GM23338 (cell line): ENCODE data around the gene CNOT11. TPM values are rescaled to one million over a fixed set of nuclear protein-coding genes. Genes with fewer than 3 reads are reported as not detected.
"Not testable (repeated sequence)": the region's sequence is repeated elsewhere in the genome, so short reads cannot be mapped to it uniquely, and the experiment has no call there.

Experiments used
- ATAC-seq: fragments of 200-7000 bp; cut with Tn5 transposase; 3 replicates; pipeline ENCODE4 v1.9.1; 2020
- DNase-seq: peaks from one replicate; pipeline ENCODE4 v3.0.0-alpha.2; 2015; ENCODE audit warnings: low spot score
- H2AFZ ChIP-seq: fragments of 200-600 bp; sonication (generic); 2 replicates; pipeline ENCODE4 v1.8.0; 2016; ENCODE audit warnings: antibody characterized with exemption, mild to moderate bottlenecking, moderate library complexity
- H3F3A ChIP-seq: fragments of 200-600 bp; sonication (generic); replicated peaks from 2 replicates; pipeline ENCODE4 v1.8.0; 2017; ENCODE audit warnings: antibody characterized with exemption, mixed run types, low read depth
- H3K27ac ChIP-seq: fragments of 200-600 bp; sonication (generic); 2 replicates; pipeline ENCODE4 v1.6.1; 2016; ENCODE audit warnings: low read depth
- H3K27me3 ChIP-seq: fragments of 200-600 bp; sonication (generic); 2 replicates; pipeline ENCODE4 v1.8.0; 2016; ENCODE audit warnings: mild to moderate bottlenecking, mixed run types, moderate library complexity; ENCODE audit not compliant: insufficient read depth
- H3K36me3 ChIP-seq: fragments of 200-600 bp; sonication (generic); 2 replicates; pipeline ENCODE4 v1.8.0; 2016; ENCODE audit warnings: mild to moderate bottlenecking; ENCODE audit not compliant: insufficient read depth
- H3K4me1 ChIP-seq: fragments of 200-600 bp; sonication (generic); 2 replicates; pipeline ENCODE4 v1.8.0; 2016; ENCODE audit warnings: mild to moderate bottlenecking, moderate library complexity; ENCODE audit not compliant: insufficient read depth
- H3K4me2 ChIP-seq: fragments of 200-600 bp; sonication (generic); 2 replicates; pipeline ENCODE4 v1.7.1; 2017; ENCODE audit warnings: mixed run types
- H3K4me3 ChIP-seq: fragments of 200-600 bp; sonication (generic); 2 replicates; pipeline ENCODE4 v1.6.1; 2016; ENCODE audit warnings: mixed run types
- H3K79me2 ChIP-seq: fragments of 200-600 bp; sonication (generic); replicated peaks from 2 replicates; pipeline ENCODE4 v1.8.0; 2017; ENCODE audit warnings: mild to moderate bottlenecking; ENCODE audit not compliant: insufficient read depth
- H3K9me2 ChIP-seq: fragments of 200-600 bp; sonication (generic); 2 replicates; pipeline ENCODE4 v1.8.0; 2017; ENCODE audit not compliant: insufficient read depth
- H4K20me1 ChIP-seq: fragments of 200-600 bp; sonication (generic); replicated peaks from 2 replicates; pipeline ENCODE4 v1.8.0; 2017; ENCODE audit warnings: mild to moderate bottlenecking; ENCODE audit not compliant: insufficient read depth
- H3K27ac Mint-ChIP-seq: 2 replicates; pipeline ENCODE4 v1.8.0; 2020; ENCODE audit warnings: inconsistent platforms, mild to moderate bottlenecking, moderate library complexity, mixed read lengths
- H3K27me3 Mint-ChIP-seq: 3 replicates; pipeline ENCODE4 v1.8.0; 2022; ENCODE audit warnings: low read depth, mild to moderate bottlenecking, moderate library complexity, mixed read lengths, inconsistent platforms; ENCODE audit not compliant: insufficient read depth, poor library complexity
- H3K36me3 Mint-ChIP-seq: 3 replicates; pipeline ENCODE4 v1.8.0; 2021; ENCODE audit warnings: low read depth, mild to moderate bottlenecking, inconsistent platforms, moderate library complexity, mixed read lengths
- H3K4me1 Mint-ChIP-seq: 3 replicates; pipeline ENCODE4 v1.8.0; 2020; ENCODE audit warnings: mild to moderate bottlenecking, inconsistent platforms, mixed read lengths
- H3K4me3 Mint-ChIP-seq: 3 replicates; pipeline ENCODE4 v1.8.0; 2021; ENCODE audit warnings: moderate library complexity, mild to moderate bottlenecking, inconsistent platforms, mixed read lengths
- H3K9me3 Mint-ChIP-seq: 3 replicates; pipeline ENCODE4 v1.8.0; 2020; ENCODE audit warnings: moderate library complexity, mild to moderate bottlenecking, inconsistent platforms, mixed read lengths
- JUNB ChIP-seq: IDR thresholded peaks from one replicate; pipeline ENCODE4 v1.6.1; 2016; ENCODE audit warnings: antibody characterized with exemption; ENCODE audit not compliant: unreplicated experiment
- ZNF114 ChIP-seq: fragments of 250-450 bp; sonication (Bioruptor Pico); IDR thresholded peaks from 2 replicates; pipeline ENCODE4 v1.5.0; 2020; ENCODE audit warnings: mild to moderate bottlenecking, moderate library complexity
- ZNF331 ChIP-seq: fragments of 250-450 bp; sonication (Bioruptor Pico); IDR thresholded peaks from 2 replicates; pipeline ENCODE4 v1.5.0; 2020; ENCODE audit warnings: low read depth, mild to moderate bottlenecking, moderate library complexity
- polyA plus RNA-seq: library from polyadenylated mRNA; unstranded; fragments of >200 nt; fragmentation: Nextera tagmentation; extraction: Ambion mirVana; gene quantifications from 2 replicates; pipeline ENCODE4 v1.2.1, GENCODE V29; 2016
- total RNA-seq: library from RNA; depleted of rRNA; stranded (reverse); fragments of >200 nt; shearing (Covaris generic); gene quantifications from 2 replicates; pipeline ENCODE4 v1.2.3, GENCODE V29; 2014
- TF ChIP-seq, protein P1 (sequence below): IDR thresholded peaks from 2 replicates; pipeline ENCODE4 v1.6.1; 2016; ENCODE audit warnings: antibody characterized with exemption
- TF ChIP-seq, protein P2 (sequence below), 2 experiments: fragments of 200-600 bp in 1 of 2; sonication (generic) in 1 of 2; conservative IDR thresholded peaks; 2 replicates each; pipeline versions ENCODE4 v1.5.1 to v1.6.1; 2016 to 2017; ENCODE audit warnings: antibody characterized with exemption in 2 of 2, low read depth in 2 of 2, mild to moderate bottlenecking in 2 of 2, moderate library complexity in 1 of 2

CNOT11 gene
- total and polyA plus RNA-seq, 2 experiments from 2014 or later: 34.8 to 74.2 TPM

DNA sequence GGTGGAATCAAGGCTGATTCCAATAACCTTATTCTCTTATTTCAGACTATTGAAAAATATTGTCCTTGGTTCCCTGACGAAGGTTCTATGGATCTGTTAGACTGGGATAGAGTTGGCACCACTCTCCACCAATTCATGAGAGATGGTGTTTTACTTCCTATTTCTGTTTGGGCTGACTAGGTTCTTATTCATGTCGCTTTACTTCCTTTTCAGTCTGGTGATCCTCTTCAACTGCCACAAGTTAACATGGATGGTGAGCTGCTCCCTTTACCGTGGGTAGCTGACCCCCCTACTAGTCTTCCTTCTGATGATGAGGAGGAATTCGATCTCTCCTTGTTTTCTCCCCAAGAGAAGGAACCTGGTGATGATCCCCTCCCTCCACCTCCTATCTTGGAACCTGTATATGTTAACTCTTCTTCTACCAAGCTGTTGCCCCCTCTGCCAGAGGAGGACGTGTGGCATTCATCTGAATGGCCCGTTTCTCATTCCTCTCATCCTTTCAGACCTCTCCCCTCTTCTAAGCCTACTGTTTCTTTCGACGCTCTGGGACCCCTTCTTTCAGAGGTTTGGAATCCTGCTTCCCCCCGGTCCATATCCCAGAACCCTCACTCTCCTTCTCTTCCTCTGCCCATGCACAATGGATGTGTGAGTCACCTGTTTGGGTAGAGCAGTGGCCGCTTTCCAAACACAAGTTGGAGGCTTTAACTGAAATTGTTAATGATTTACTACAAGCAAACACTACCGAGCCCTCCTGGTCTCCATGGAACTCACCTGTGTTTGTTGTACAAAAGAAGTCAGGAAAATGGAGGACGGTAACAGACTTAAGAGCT, 13.5 kb upstream of the CNOT11 start:
- Histone ChIP-seq H3K79me2 (no peaks in the 10 kb centered on the region), H3K4me2 (no peak overlapping the region), H3K9me2 (no peaks in the 10 kb centered on the region), H3K27ac (no peak overlapping the region), H3F3A (no peaks in the 10 kb centered on the region), H3K4me1 (no peaks in the 10 kb centered on the region), H2AFZ (no peak overlapping the region), H3K4me3 (no peak overlapping the region), H3K36me3 (no peaks in the 10 kb centered on the region), H3K27me3 (no peaks in the 10 kb centered on the region), H4K20me1 (no peaks in the 10 kb centered on the region)
- Mint-ChIP-seq H3K4me3 (no peak overlapping the region), H3K27me3 (no peaks in the 10 kb centered on the region), H3K9me3 (peaks cover 15% of the 10 kb centered on the region; the same call in 2 of the 3 replicates), H3K4me1 (peaks cover 20% of the 10 kb centered on the region), H3K27ac (no peak overlapping the region), H3K36me3 (peaks cover 16% of the 10 kb centered on the region; the same call in 2 of the 3 replicates)
- ATAC-seq: no peak
- DNase-seq: no peak
- TF ChIP-seq ZNF114 (no peak), JUNB (no peak), ZNF331 (CRISPR knock-in tag) (no peak)
- TF ChIP-seq, protein P1, sequence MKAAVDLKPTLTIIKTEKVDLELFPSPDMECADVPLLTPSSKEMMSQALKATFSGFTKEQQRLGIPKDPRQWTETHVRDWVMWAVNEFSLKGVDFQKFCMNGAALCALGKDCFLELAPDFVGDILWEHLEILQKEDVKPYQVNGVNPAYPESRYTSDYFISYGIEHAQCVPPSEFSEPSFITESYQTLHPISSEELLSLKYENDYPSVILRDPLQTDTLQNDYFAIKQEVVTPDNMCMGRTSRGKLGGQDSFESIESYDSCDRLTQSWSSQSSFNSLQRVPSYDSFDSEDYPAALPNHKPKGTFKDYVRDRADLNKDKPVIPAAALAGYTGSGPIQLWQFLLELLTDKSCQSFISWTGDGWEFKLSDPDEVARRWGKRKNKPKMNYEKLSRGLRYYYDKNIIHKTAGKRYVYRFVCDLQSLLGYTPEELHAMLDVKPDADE: no peak

DNA sequence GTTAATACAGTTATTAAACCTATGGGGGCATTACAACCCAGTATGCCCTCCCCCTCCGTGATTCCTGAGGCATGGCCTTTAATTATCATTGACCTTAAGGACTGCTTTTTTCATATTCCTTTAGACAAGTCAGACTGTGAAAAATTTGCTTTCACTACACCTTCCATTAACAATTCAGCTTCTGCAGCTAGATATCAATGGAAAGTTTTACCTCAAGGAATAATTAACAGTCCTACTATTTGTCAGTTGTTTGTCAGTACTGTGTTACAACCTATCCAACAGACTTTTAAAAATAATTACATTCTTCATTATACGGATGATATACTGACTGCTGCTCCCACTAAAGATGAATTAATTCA, 12.9 kb upstream of the CNOT11 start:
- not testable (repeated sequence) for H3F3A ChIP-seq, H3K27ac Mint-ChIP-seq, H3K27ac ChIP-seq, H2AFZ ChIP-seq, H3K36me3 ChIP-seq, H4K20me1 ChIP-seq, H3K79me2 ChIP-seq, H3K4me3 Mint-ChIP-seq, H3K4me2 ChIP-seq, H3K9me2 ChIP-seq, H3K27me3 Mint-ChIP-seq, H3K27me3 ChIP-seq, DNase-seq, H3K4me3 ChIP-seq, ATAC-seq, H3K4me1 ChIP-seq
- Mint-ChIP-seq H3K4me1 (peaks cover 23% of the 10 kb centered on the region), H3K36me3 (peaks cover 11% of the 10 kb centered on the region; the same call in 2 of the 3 replicates), H3K9me3 (peaks cover 12% of the 10 kb centered on the region; the same call in 2 of the 3 replicates)

DNA sequence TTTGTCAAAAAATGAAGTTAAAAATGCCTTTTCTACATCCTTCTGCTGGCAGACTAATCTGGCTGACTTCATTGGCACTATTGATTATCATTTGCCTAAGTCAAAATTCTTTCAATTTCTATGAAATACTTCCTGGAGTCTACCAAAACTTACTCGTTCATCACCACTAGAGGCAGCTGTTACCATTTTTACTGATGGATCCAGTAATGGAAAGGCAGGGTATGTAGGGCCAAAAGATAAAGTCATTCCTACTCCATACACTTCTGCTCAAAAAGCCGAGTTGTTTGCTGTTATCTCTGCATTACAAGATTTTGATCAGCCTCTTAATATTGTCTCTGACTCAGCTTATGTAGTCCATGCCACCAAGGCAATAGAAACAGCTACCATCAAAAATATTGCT, 12.0 kb upstream of the CNOT11 start:
- DNase-seq: peak; percentile 38
- not testable (repeated sequence) for H3K36me3 ChIP-seq, H3K27me3 Mint-ChIP-seq, H3K4me2 ChIP-seq, H4K20me1 ChIP-seq, H3K9me2 ChIP-seq, H3K27me3 ChIP-seq, H3K27ac ChIP-seq, H3K36me3 Mint-ChIP-seq, H3K27ac Mint-ChIP-seq, H3F3A ChIP-seq, ATAC-seq, H3K4me1 ChIP-seq, H3K4me3 ChIP-seq, H2AFZ ChIP-seq, H3K4me3 Mint-ChIP-seq, H3K79me2 ChIP-seq
- H3K4me1 Mint-ChIP-seq: peaks cover 23% of the 10 kb centered on the region
- TF ChIP-seq, protein P2, sequence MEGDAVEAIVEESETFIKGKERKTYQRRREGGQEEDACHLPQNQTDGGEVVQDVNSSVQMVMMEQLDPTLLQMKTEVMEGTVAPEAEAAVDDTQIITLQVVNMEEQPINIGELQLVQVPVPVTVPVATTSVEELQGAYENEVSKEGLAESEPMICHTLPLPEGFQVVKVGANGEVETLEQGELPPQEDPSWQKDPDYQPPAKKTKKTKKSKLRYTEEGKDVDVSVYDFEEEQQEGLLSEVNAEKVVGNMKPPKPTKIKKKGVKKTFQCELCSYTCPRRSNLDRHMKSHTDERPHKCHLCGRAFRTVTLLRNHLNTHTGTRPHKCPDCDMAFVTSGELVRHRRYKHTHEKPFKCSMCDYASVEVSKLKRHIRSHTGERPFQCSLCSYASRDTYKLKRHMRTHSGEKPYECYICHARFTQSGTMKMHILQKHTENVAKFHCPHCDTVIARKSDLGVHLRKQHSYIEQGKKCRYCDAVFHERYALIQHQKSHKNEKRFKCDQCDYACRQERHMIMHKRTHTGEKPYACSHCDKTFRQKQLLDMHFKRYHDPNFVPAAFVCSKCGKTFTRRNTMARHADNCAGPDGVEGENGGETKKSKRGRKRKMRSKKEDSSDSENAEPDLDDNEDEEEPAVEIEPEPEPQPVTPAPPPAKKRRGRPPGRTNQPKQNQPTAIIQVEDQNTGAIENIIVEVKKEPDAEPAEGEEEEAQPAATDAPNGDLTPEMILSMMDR (conservative IDR thresholded peaks at IDR 0.05; ENCODE audit: low read depth in 2 of 2): peak; percentile 65 to 66
- H3K9me3 Mint-ChIP-seq: peaks cover 12% of the 10 kb centered on the region; the same call in 2 of the 3 replicates
